ENCODE measurements around the gene ILF3. TPM values are rescaled to one million over a fixed set of nuclear protein-coding genes. Genes with fewer than 3 reads are reported as not detected.

Gene ILF3
- 91.3 and 103 TPM in 2 replicates for total RNA-seq

GRCh38 chr19:10653732-10654609 is at the start of gene ILF3:
Gene ILF3, plus strand, starts transcription at chr19:10654346. Its CDS starts 16,260 bp downstream, at chr19:10670606.

GRCh38 chr19:10625003-10625761 is 29.0 kb upstream of the ILF3 start, which contains the start of gene SLC44A2:
Gene SLC44A2, plus strand, starts transcription at chr19:10625553. Its CDS starts 81 bp downstream, at chr19:10625634.

GRCh38 chr19:10717356-10718204 is 63.4 kb downstream of the ILF3 start, which contains the start of gene DNM2:
Gene DNM2, plus strand, starts transcription at chr19:10718079. Its CDS starts 164 bp downstream, at chr19:10718243.

Other genes starting within 250 kb of the ILF3 start
- gene PDE4A, start 233.8 kb upstream of the ILF3 start, total RNA-seq, result 5.7 and 11.7 TPM in 2 replicates
- 69.4 and 99.2 TPM in 2 replicates for gene KEAP1, start 151.0 kb upstream of the ILF3 start, total RNA-seq
- gene S1PR5, start 136.9 kb upstream of the ILF3 start, total RNA-seq, result 0.16 and 3.4 TPM in 2 replicates
- gene ATG4D, start 110.4 kb upstream of the ILF3 start, total RNA-seq, result 24.6 and 33.5 TPM in 2 replicates
- 12.0 and 16.5 TPM in 2 replicates for gene KRI1, start 88.3 kb upstream of the ILF3 start, total RNA-seq
- gene CDKN2D, start 85.4 kb upstream of the ILF3 start, total RNA-seq, result 6.1 and 6.7 TPM in 2 replicates
- 5.6 TPM in 1 of 2 replicates, not detected in the other for gene AP1M2, start 67.0 kb upstream of the ILF3 start, total RNA-seq
- 55.6 and 84.0 TPM in 2 replicates for gene SLC44A2, start 28.8 kb upstream of the ILF3 start, total RNA-seq
- 21.1 and 30.8 TPM in 2 replicates for gene QTRT1, start 47.1 kb downstream of the ILF3 start, total RNA-seq
- 60.5 and 81.8 TPM in 2 replicates for gene DNM2, start 63.7 kb downstream of the ILF3 start, total RNA-seq
- gene TMED1, start 181.9 kb downstream of the ILF3 start, total RNA-seq, result 50.4 and 84.2 TPM in 2 replicates
- gene C19orf38, start 194.1 kb downstream of the ILF3 start, total RNA-seq, result 0.78 and 2.6 TPM in 2 replicates
- gene CARM1, start 217.2 kb downstream of the ILF3 start, total RNA-seq, result 30.2 and 42.9 TPM in 2 replicates